SK-N-SH treated with all-trans-retinoic acid at 6 μM for 48 hours (cell line): ENCODE results near the gene ZNF174.

Source experiments
- ATAC-seq: fragments of 200-7000 bp; cut with Tn5 transposase; 3 replicates; pipeline ENCODE4 v1.9.1; 2020; ENCODE audit warnings: mild to moderate bottlenecking, moderate library complexity
- ARNTL ChIP-seq: fragments of 450-650 bp; formaldehyde crosslinking; IDR thresholded peaks from 2 replicates; pipeline ENCODE4 v1.5.0; 2020; ENCODE audit warnings: low read depth, mild to moderate bottlenecking, moderate library complexity, borderline replicate concordance
- BACH2 ChIP-seq: fragments of 250-450 bp; sonication (Bioruptor Pico); IDR thresholded peaks from 2 replicates; pipeline ENCODE4 v1.9.0; 2021; ENCODE audit warnings: mild to moderate bottlenecking, borderline replicate concordance
- CSDC2 ChIP-seq: fragments of 250-450 bp; sonication (Bioruptor Pico); IDR thresholded peaks from 2 replicates; pipeline ENCODE4 v1.5.0; 2020; ENCODE audit warnings: mild to moderate bottlenecking, moderate library complexity
- GLIS3 ChIP-seq: fragments of 250-450 bp; sonication (Bioruptor Pico); IDR thresholded peaks from 2 replicates; pipeline ENCODE4 v1.5.0; 2020; ENCODE audit warnings: mild to moderate bottlenecking, moderate library complexity
- ISL1 ChIP-seq: fragments of 250-450 bp; sonication (Bioruptor Pico); IDR thresholded peaks from 2 replicates; pipeline ENCODE4 v2.1.2; 2022; ENCODE audit warnings: mild to moderate bottlenecking, moderate library complexity
- OSR1 ChIP-seq: fragments of 250-450 bp; sonication (Bioruptor Pico); IDR thresholded peaks from 2 replicates; pipeline ENCODE4 v1.8.0; 2022; ENCODE audit warnings: moderate library complexity, mild to moderate bottlenecking, inconsistent platforms
- PPARA ChIP-seq: fragments of 250-450 bp; sonication (Bioruptor Pico); IDR thresholded peaks from 2 replicates; pipeline ENCODE4 v1.5.0; 2020; ENCODE audit warnings: mild to moderate bottlenecking, borderline replicate concordance
- RARB ChIP-seq: fragments of 250-450 bp; sonication (Bioruptor Pico); IDR thresholded peaks from 2 replicates; pipeline ENCODE4 v1.8.0; 2021; ENCODE audit warnings: mild to moderate bottlenecking, moderate library complexity
- SNAI2 ChIP-seq: fragments of 250-450 bp; sonication (Bioruptor Pico); IDR thresholded peaks from 2 replicates; pipeline ENCODE4 v1.5.0; 2020; ENCODE audit warnings: mild to moderate bottlenecking, moderate library complexity
- TCF4 ChIP-seq: fragments of 250-450 bp; sonication (Bioruptor Pico); IDR thresholded peaks from 2 replicates; pipeline ENCODE4 v1.8.0; 2021; ENCODE audit warnings: mild to moderate bottlenecking, moderate library complexity, borderline replicate concordance
- TOX ChIP-seq: fragments of 250-450 bp; sonication (Bioruptor Pico); IDR thresholded peaks from 2 replicates; pipeline ENCODE4 v1.8.0; 2021; ENCODE audit warnings: mild to moderate bottlenecking, moderate library complexity, borderline replicate concordance
- ZFP3 ChIP-seq: fragments of 250-450 bp; sonication (Bioruptor Pico); IDR thresholded peaks from 2 replicates; pipeline ENCODE4 v1.5.0; 2020; ENCODE audit warnings: mild to moderate bottlenecking, moderate library complexity
- ZFP30 ChIP-seq: fragments of 450-650 bp; formaldehyde crosslinking; IDR thresholded peaks from 2 replicates; pipeline ENCODE4 v1.5.0; 2022; ENCODE audit warnings: mild to moderate bottlenecking, moderate library complexity
- ZNF70 ChIP-seq: fragments of 450-650 bp; formaldehyde crosslinking; IDR thresholded peaks from 2 replicates; pipeline ENCODE4 v1.5.0; 2020; ENCODE audit warnings: mild to moderate bottlenecking, moderate library complexity
- ZNF8 ChIP-seq: fragments of 450-650 bp; formaldehyde crosslinking; IDR thresholded peaks from 2 replicates; pipeline ENCODE4 v1.5.0; 2020; ENCODE audit warnings: mild to moderate bottlenecking, moderate library complexity
- TF ChIP-seq, protein P1 (sequence below): fragments of 250-450 bp; sonication (Bioruptor Pico); IDR thresholded peaks from 2 replicates; pipeline ENCODE4 v1.5.0; 2020; ENCODE audit warnings: mild to moderate bottlenecking, moderate library complexity
- TF ChIP-seq, protein P2 (sequence below): fragments of 250-450 bp; sonication (Bioruptor Pico); IDR thresholded peaks from 2 replicates; pipeline ENCODE4 v1.8.0; 2020; ENCODE audit warnings: mild to moderate bottlenecking, moderate library complexity, borderline replicate concordance
- TF ChIP-seq, protein P3 (sequence below): fragments of 250-450 bp; sonication (Bioruptor Pico); IDR thresholded peaks from 2 replicates; pipeline ENCODE4 v1.5.1; 2021; ENCODE audit warnings: mild to moderate bottlenecking, moderate library complexity
- TF ChIP-seq, protein P4 (sequence below): fragments of 250-450 bp; sonication (Bioruptor Pico); IDR thresholded peaks from 2 replicates; pipeline ENCODE4 v1.8.0; 2021; ENCODE audit warnings: low read depth, mild to moderate bottlenecking, moderate library complexity, borderline replicate concordance

Gene ZNF174

DNA sequence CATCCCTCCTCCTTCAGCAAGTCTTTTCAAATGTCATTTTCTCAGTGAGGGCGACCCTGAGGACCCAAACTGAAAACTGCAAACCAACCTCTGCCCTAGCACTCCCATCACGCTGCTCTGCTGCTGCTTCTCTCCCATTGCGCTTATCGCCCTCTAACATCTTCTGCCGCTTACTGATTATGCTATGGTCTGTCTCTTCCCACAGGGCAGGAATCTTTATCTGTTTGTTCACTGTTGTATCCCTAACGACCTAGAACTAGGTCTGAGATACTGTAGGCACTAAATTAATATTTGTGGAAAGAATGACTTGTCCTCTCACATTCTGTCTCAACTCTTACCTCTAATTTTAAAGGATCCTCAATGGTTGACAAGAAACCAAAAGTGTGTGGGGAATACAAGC, 12.7 kb upstream of the ZNF174 start:
- no peak for TF ChIP-seq TOX (CRISPR knock-in tag)
- TF ChIP-seq, protein P1, sequence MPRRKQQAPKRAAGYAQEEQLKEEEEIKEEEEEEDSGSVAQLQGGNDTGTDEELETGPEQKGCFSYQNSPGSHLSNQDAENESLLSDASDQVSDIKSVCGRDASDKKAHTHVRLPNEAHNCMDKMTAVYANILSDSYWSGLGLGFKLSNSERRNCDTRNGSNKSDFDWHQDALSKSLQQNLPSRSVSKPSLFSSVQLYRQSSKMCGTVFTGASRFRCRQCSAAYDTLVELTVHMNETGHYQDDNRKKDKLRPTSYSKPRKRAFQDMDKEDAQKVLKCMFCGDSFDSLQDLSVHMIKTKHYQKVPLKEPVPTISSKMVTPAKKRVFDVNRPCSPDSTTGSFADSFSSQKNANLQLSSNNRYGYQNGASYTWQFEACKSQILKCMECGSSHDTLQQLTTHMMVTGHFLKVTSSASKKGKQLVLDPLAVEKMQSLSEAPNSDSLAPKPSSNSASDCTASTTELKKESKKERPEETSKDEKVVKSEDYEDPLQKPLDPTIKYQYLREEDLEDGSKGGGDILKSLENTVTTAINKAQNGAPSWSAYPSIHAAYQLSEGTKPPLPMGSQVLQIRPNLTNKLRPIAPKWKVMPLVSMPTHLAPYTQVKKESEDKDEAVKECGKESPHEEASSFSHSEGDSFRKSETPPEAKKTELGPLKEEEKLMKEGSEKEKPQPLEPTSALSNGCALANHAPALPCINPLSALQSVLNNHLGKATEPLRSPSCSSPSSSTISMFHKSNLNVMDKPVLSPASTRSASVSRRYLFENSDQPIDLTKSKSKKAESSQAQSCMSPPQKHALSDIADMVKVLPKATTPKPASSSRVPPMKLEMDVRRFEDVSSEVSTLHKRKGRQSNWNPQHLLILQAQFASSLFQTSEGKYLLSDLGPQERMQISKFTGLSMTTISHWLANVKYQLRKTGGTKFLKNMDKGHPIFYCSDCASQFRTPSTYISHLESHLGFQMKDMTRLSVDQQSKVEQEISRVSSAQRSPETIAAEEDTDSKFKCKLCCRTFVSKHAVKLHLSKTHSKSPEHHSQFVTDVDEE = no peak
- TF ChIP-seq ZFP30 (CRISPR knock-in tag) = no peak
- no peak for TF ChIP-seq OSR1 (CRISPR knock-in tag)
- no peak for TF ChIP-seq ZNF70
- TF ChIP-seq CSDC2 (CRISPR knock-in tag) = no peak
- TF ChIP-seq, protein P2, sequence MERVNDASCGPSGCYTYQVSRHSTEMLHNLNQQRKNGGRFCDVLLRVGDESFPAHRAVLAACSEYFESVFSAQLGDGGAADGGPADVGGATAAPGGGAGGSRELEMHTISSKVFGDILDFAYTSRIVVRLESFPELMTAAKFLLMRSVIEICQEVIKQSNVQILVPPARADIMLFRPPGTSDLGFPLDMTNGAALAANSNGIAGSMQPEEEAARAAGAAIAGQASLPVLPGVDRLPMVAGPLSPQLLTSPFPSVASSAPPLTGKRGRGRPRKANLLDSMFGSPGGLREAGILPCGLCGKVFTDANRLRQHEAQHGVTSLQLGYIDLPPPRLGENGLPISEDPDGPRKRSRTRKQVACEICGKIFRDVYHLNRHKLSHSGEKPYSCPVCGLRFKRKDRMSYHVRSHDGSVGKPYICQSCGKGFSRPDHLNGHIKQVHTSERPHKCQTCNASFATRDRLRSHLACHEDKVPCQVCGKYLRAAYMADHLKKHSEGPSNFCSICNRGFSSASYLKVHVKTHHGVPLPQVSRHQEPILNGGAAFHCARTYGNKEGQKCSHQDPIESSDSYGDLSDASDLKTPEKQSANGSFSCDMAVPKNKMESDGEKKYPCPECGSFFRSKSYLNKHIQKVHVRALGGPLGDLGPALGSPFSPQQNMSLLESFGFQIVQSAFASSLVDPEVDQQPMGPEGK (CRISPR knock-in tag) = no peak
- TF ChIP-seq SNAI2 = no peak
- TF ChIP-seq RARB = no peak
- TF ChIP-seq ZFP3 (CRISPR knock-in tag) = no peak
- TF ChIP-seq PPARA (CRISPR knock-in tag) = no peak
- TF ChIP-seq, protein P3, sequence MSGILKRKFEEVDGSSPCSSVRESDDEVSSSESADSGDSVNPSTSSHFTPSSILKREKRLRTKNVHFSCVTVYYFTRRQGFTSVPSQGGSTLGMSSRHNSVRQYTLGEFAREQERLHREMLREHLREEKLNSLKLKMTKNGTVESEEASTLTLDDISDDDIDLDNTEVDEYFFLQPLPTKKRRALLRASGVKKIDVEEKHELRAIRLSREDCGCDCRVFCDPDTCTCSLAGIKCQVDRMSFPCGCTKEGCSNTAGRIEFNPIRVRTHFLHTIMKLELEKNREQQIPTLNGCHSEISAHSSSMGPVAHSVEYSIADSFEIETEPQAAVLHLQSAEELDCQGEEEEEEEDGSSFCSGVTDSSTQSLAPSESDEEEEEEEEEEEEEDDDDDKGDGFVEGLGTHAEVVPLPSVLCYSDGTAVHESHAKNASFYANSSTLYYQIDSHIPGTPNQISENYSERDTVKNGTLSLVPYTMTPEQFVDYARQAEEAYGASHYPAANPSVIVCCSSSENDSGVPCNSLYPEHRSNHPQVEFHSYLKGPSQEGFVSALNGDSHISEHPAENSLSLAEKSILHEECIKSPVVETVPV (CRISPR knock-in tag) = no peak
- TF ChIP-seq ARNTL (CRISPR knock-in tag) = no peak
- no peak for TF ChIP-seq ZNF8 (CRISPR knock-in tag)
- no peak for TF ChIP-seq TCF4 (CRISPR knock-in tag)
- ATAC-seq = no peak

DNA sequence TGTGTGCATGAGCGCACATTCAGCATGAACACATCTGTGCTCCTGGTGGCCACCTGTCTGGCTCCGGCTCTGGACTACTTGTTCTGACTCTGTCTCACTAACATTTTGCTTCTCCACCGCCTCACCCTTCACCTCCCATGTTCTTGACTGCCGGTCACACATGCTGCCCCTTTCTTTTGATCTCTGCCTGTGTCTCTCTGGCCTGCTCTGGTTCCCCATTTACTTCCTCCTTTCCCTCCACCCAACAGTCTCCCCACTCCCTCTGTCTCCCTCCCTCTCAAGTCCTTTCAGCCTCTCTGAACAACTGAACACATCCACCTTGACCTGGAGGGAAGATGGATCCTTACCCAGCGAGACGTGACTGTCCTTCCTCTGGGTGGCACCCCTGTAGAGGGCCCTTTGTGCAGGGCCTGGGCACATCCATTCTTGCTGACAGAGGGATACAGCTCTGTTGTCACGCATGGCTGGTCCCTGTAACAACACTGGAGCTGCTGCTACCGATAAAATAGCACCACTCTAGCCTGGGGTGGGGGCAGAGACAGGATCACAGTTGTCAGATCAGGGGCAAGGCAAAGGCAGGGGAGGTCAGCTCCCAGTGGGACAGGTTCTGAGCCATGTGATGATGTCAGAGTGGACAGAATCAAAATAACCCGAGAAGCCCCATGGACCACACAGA, 11.2 kb upstream of the ZNF174 start:
- no peak for TF ChIP-seq TCF4 (CRISPR knock-in tag)
- no peak for TF ChIP-seq GLIS3 (CRISPR knock-in tag)
- TF ChIP-seq SNAI2 = no peak
- TF ChIP-seq, protein P3 (CRISPR knock-in tag) = no peak
- no peak for TF ChIP-seq PPARA (CRISPR knock-in tag)
- TF ChIP-seq ARNTL (CRISPR knock-in tag) = no peak
- no peak for TF ChIP-seq OSR1 (CRISPR knock-in tag)
- TF ChIP-seq BACH2 (CRISPR knock-in tag) = no peak
- TF ChIP-seq ISL1 (CRISPR knock-in tag) = no peak
- TF ChIP-seq, protein P1 = no peak
- no peak for TF ChIP-seq ZNF70
- TF ChIP-seq ZNF8 (CRISPR knock-in tag) = no peak
- TF ChIP-seq ZFP30 (CRISPR knock-in tag) = no peak
- TF ChIP-seq, protein P4, sequence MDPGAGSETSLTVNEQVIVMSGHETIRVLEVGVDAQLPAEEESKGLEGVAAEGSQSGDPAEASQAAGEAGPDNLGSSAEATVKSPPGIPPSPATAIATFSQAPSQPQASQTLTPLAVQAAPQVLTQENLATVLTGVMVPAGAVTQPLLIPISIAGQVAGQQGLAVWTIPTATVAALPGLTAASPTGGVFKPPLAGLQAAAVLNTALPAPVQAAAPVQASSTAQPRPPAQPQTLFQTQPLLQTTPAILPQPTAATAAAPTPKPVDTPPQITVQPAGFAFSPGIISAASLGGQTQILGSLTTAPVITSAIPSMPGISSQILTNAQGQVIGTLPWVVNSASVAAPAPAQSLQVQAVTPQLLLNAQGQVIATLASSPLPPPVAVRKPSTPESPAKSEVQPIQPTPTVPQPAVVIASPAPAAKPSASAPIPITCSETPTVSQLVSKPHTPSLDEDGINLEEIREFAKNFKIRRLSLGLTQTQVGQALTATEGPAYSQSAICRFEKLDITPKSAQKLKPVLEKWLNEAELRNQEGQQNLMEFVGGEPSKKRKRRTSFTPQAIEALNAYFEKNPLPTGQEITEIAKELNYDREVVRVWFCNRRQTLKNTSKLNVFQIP (CRISPR knock-in tag) = no peak
- ATAC-seq = no peak
